GM12878 (cell line): ENCODE measurements around the gene THAP3. TPM values are rescaled to one million over a fixed set of nuclear protein-coding genes. Genes with fewer than 3 reads are reported as not detected.

Source experiments
- ATAC-seq: fragments of 200-7000 bp; cut with Tn5 transposase; 3 replicates; pipeline ENCODE4 v1.9.1; 2020; ENCODE audit warnings: mild to moderate bottlenecking, moderate library complexity
- BruUV-seq: library from RNA; stranded (reverse); fragments of 400-500 nt; replicated peaks from 2 replicates; lab custom pipeline; 2021; lab: Mats Ljungman, UMichigan
- CTCF ChIA-PET: fragments of 300-600 bp; sonication (Branson Sonifier 250); formaldehyde crosslinking; extraction: SDS; loops from one replicate; lab custom pipeline; 2021; ENCODE audit warnings: inconsistent platforms; lab: Yijun Ruan, JAX
- POLR2A ChIA-PET: fragments of 350-600 bp; formaldehyde crosslinking; extraction: SDS; loops from one replicate; lab custom pipeline; 2021; ENCODE audit warnings: inconsistent platforms; lab: Charles Lee
- RAD21 ChIA-PET: fragments of 300-600 bp; sonication (Branson Sonifier 250); formaldehyde crosslinking; loops from one replicate; lab custom pipeline; 2023; ENCODE audit warnings: antibody characterized with exemption; ENCODE audit not compliant: unreplicated experiment; lab: Charles Lee
- SMC1A ChIA-PET: fragments of 300-600 bp; sonication (Branson Sonifier 250); formaldehyde crosslinking; loops from one replicate; lab custom pipeline; 2023; ENCODE audit not compliant: unreplicated experiment, uncharacterized antibody; lab: Charles Lee
- DNase-seq: peaks from one replicate; pipeline ENCODE4 v3.0.0-alpha.2; 2011; ENCODE audit warnings: low read depth, low spot score
- FAIRE-seq: peaks from 3 replicates; lab custom pipeline; 2011; peaks lifted over from hg19 to GRCh38; lab: Jason Lieb, UNC
- H2AFZ ChIP-seq: 2 replicates; pipeline ENCODE4 v1.6.0; 2011; ENCODE audit warnings: low read depth, low read length, control low read depth; ENCODE audit not compliant: control insufficient read depth
- H3K27ac ChIP-seq: 2 replicates; pipeline ENCODE4 v1.5.1; 2011; ENCODE audit warnings: control low read depth; ENCODE audit not compliant: control insufficient read depth, insufficient read depth
- H3K27me3 ChIP-seq, 2 experiments: replicated peaks in 1 of 2; 2 replicates each; pipeline versions ENCODE4 v1.6.0 to v1.6.1; 2011; ENCODE audit warnings: low read length in 1 of 2; ENCODE audit not compliant: control insufficient read depth in 2 of 2, insufficient read depth in 2 of 2
- H3K36me3 ChIP-seq, 2 experiments: 2 replicates each; pipeline ENCODE4 v1.5.1; 2011; ENCODE audit warnings: low read length in 1 of 2; ENCODE audit not compliant: control insufficient read depth in 2 of 2, insufficient read depth in 2 of 2
- H3K4me1 ChIP-seq: 2 replicates; pipeline ENCODE4 v1.6.1; 2011; ENCODE audit warnings: mild to moderate bottlenecking, low read length, moderate library complexity, mixed read lengths; ENCODE audit not compliant: control insufficient read depth, insufficient read depth
- H3K4me2 ChIP-seq: 2 replicates; pipeline ENCODE4 v1.6.0; 2011; ENCODE audit warnings: control low read depth; ENCODE audit not compliant: control insufficient read depth, insufficient read depth
- H3K4me3 ChIP-seq: fragments of 200-600 bp; sonication (generic); 2 replicates; pipeline ENCODE4 v1.5.1; 2016
- H3K79me2 ChIP-seq: 2 replicates; pipeline ENCODE4 v1.6.0; 2011; ENCODE audit warnings: low read length; ENCODE audit not compliant: control insufficient read depth, insufficient read depth
- H3K9ac ChIP-seq: 2 replicates; pipeline ENCODE4 v1.8.0; 2011; ENCODE audit warnings: low read length, control low read depth, mixed read lengths; ENCODE audit not compliant: control insufficient read depth, insufficient read depth
- H3K9me3 ChIP-seq: replicated peaks from 3 replicates; pipeline ENCODE4 v1.5.1; 2011; ENCODE audit warnings: mild to moderate bottlenecking, low read length; ENCODE audit not compliant: control insufficient read depth, insufficient read depth
- H4K20me1 ChIP-seq: 2 replicates; pipeline ENCODE4 v1.6.0; 2011; ENCODE audit not compliant: control insufficient read depth, insufficient read depth
- ATF3 ChIP-seq: IDR thresholded peaks from 2 replicates; pipeline ENCODE4 v1.6.1; 2011; ENCODE audit warnings: low read depth, mild to moderate bottlenecking, low read length, moderate library complexity, borderline replicate concordance; ENCODE audit errors: extremely low read depth
- ATF7 ChIP-seq: fragments of 450-650 bp; IDR thresholded peaks from 2 replicates; pipeline ENCODE4 v1.6.1; 2016; ENCODE audit warnings: low read depth, mild to moderate bottlenecking
- CEBPB ChIP-seq, 2 experiments: fragments of 150-350 bp in 1 of 2; IDR thresholded peaks; 2 replicates each; pipeline ENCODE4 v1.6.1; 2012 to 2014; ENCODE audit warnings: low read depth in 2 of 2, low read length in 2 of 2, borderline replicate concordance in 1 of 2, inconsistent platforms in 1 of 2
- CTCF ChIP-seq, 3 experiments: IDR thresholded peaks in 2 of 3; conservative IDR thresholded peaks in 1 of 3; 2 replicates each; pipeline ENCODE4 v1.5.1; 2011; ENCODE audit warnings: low read depth in 3 of 3, low read length in 3 of 3, mild to moderate bottlenecking in 3 of 3, control low read depth in 2 of 3, moderate library complexity in 2 of 3, inconsistent platforms in 1 of 3, mixed read lengths in 1 of 3; ENCODE audit not compliant: control insufficient read depth in 2 of 3, insufficient read depth in 1 of 3; ENCODE audit errors: extremely low read depth in 1 of 3
- E2F4 ChIP-seq: IDR thresholded peaks from 2 replicates; pipeline ENCODE4 v1.6.1; 2012; ENCODE audit warnings: low read depth, low read length, improper control_type of control experiment
- ETV6 ChIP-seq, 2 experiments: fragments of 450-650 bp in 1 of 2; IDR thresholded peaks in 1 of 2; conservative IDR thresholded peaks in 1 of 2; 2 replicates each; pipeline ENCODE4 v1.6.1; 2014; ENCODE audit warnings: antibody characterized with exemption in 1 of 2, borderline replicate concordance in 1 of 2, low read depth in 1 of 2, mild to moderate bottlenecking in 1 of 2, moderate library complexity in 1 of 2
- HCFC1 ChIP-seq: fragments of 150-350 bp; IDR thresholded peaks from 2 replicates; pipeline ENCODE4 v1.6.1; 2014; ENCODE audit warnings: low read length
- HDGF ChIP-seq: fragments of 450-650 bp; IDR thresholded peaks from 2 replicates; pipeline ENCODE4 v1.6.1; 2016; ENCODE audit warnings: antibody characterized with exemption
- JUNB ChIP-seq: IDR thresholded peaks from 2 replicates; pipeline ENCODE4 v1.6.1; 2016; ENCODE audit warnings: antibody characterized with exemption, mild to moderate bottlenecking
- JUND ChIP-seq: IDR thresholded peaks from 2 replicates; pipeline ENCODE4 v1.6.1; 2012; ENCODE audit warnings: low read depth, mild to moderate bottlenecking, low read length, improper control_type of control experiment, moderate library complexity
- NR2C2 ChIP-seq: IDR thresholded peaks from 2 replicates; pipeline ENCODE4 v1.6.1; 2011; ENCODE audit warnings: borderline replicate concordance, low read depth; ENCODE audit not compliant: control insufficient read depth, insufficient read length
- POLR2AphosphoS5 ChIP-seq: IDR thresholded peaks from 2 replicates; pipeline ENCODE4 v1.6.1; 2011; ENCODE audit warnings: mild to moderate bottlenecking, low read length, inconsistent platforms
- SMAD1 ChIP-seq: fragments of 450-650 bp; IDR thresholded peaks from 2 replicates; pipeline ENCODE4 v1.6.1; 2018; ENCODE audit warnings: mild to moderate bottlenecking, low read depth; ENCODE audit not compliant: partially characterized antibody
- SREBF2 ChIP-seq: IDR thresholded peaks from 2 replicates; pipeline ENCODE4 v1.6.1; 2012; ENCODE audit warnings: mild to moderate bottlenecking, low read length
- ZNF217 ChIP-seq: fragments of 450-650 bp; IDR thresholded peaks from 2 replicates; pipeline ENCODE4 v1.6.1; 2017; ENCODE audit warnings: antibody characterized with exemption, mild to moderate bottlenecking
- ZNF384 ChIP-seq: IDR thresholded peaks from 2 replicates; pipeline ENCODE4 v1.6.1; 2012; ENCODE audit warnings: low read depth, mild to moderate bottlenecking, low read length, improper control_type of control experiment, borderline replicate concordance
- ZNF592 ChIP-seq: fragments of 450-650 bp; IDR thresholded peaks from 2 replicates; pipeline ENCODE4 v1.6.1; 2017; ENCODE audit warnings: mild to moderate bottlenecking, moderate library complexity
- WGBS: methylation state at CpG from one replicate; pipeline ENCODE4 v1.1.6; 2016; ENCODE audit warnings: low lambda C conversion rate; ENCODE audit not compliant: insufficient replicate concordance, insufficient coverage; ENCODE audit errors: missing lambda C conversion rate; 5-methylcytosine and 5-hydroxymethylcytosine counted together
- in situ Hi-C: fragments of 300-500 bp; cut with MboI; formaldehyde crosslinking; loops from 9 replicates; pipeline ENCODE4 v1.14.3; 2018; ENCODE audit warnings: mixed read lengths
- intact Hi-C: fragments of 100-400 bp; cut with micrococcal nuclease; formaldehyde crosslinking; loops from one replicate; pipeline ENCODE4 v1.14.2; 2022; ENCODE audit not compliant: unreplicated experiment
- polyA plus RNA-seq, 11 experiments: library from polyadenylated mRNA; depleted of rRNA in 4 of 11; unstranded in 6 of 11; stranded (reverse) in 5 of 11; fragments of >200 nt; fragmentation: Nextera tagmentation in 4 of 11; fragmentation: Illumina TruSeq in 1 of 11; extraction: Ambion mirVana in 4 of 11; extraction: Trizol in 1 of 11; gene quantifications; 1 replicate in 1 of 11; 2 replicates in 10 of 11; pipeline versions ENCODE4 v1.2.1 to v1.2.3, GENCODE V29; 2011 to 2016; ENCODE audit warnings: inconsistent platforms in 2 of 11, missing spikeins in 2 of 11, low read depth in 1 of 11
- total RNA-seq, 4 experiments: library from RNA; depleted of rRNA in 3 of 4; stranded (reverse); fragments of >200 nt in 3 of 4; fragmentation: Illumina TruSeq in 1 of 4; extraction: Trizol in 1 of 4; gene quantifications; 2 replicates each; pipeline versions ENCODE4 v1.2.1 to v1.2.3, GENCODE V29; 2013 to 2021

The THAP3 gene
- total and polyA plus RNA-seq, 10 of the 15 experiments (the other 5 are each of a cell fraction or from before 2014, with no cell fraction given): 1.5 to 19.5 (median 11.9) TPM

GRCh38 chr1:6660415-6661049 is 35.9 kb downstream of the THAP3 start:
- SMC1A ChIA-PET: no interaction called here
- Histone ChIP-seq H3K36me3 (peaks cover 0 to 5% of the 10 kb centered on the region in 2 experiments; a peak in 3 of 4 replicates), H3K27me3 (no peaks in the 10 kb centered on the region), H2AFZ (no peak overlapping the region), H3K4me1 (no peaks in the 10 kb centered on the region), H3K79me2 (no peaks in the 10 kb centered on the region), H3K9ac (no peak overlapping the region), H3K9me3 (no peaks in the 10 kb centered on the region), H4K20me1 (no peaks in the 10 kb centered on the region), H3K27ac (no peak overlapping the region), H3K4me2 (no peak overlapping the region), H3K4me3 (no peak overlapping the region)
- ATAC-seq: no peak
- WGBS: 94% methylated on average over 7 of the region's 7 CpGs
- intact Hi-C loops: no loop called here
- CTCF ChIA-PET: no interaction called here
- POLR2A ChIA-PET: no interaction called here
- in situ Hi-C loops: no loop called here
- DNase-seq: no peak
- no peak for FAIRE-seq
- BruUV-seq: no TSS peak
- RAD21 ChIA-PET: no interaction called here
- no peak for TF ChIP-seq HCFC1
- TF ChIP-seq JUNB: no peak
- no peak for TF ChIP-seq ZNF217
- no peak for TF ChIP-seq JUND
- no peak for TF ChIP-seq NR2C2
- TF ChIP-seq ATF3: no peak
- no peak for TF ChIP-seq E2F4
- no peak for TF ChIP-seq CEBPB (IDR thresholded peaks at IDR 0.05; ENCODE audit: borderline replicate concordance in 1 of 2, low read depth in 2 of 2, low read length in 2 of 2)
- no peak for TF ChIP-seq SMAD1
- no peak for TF ChIP-seq ZNF384
- no peak for TF ChIP-seq ETV6 (conservative IDR thresholded peaks at IDR 0.05 in 1 of 2, IDR thresholded peaks at IDR 0.05 in 1 of 2; ENCODE audit: borderline replicate concordance in 1 of 2, low read depth in 1 of 2)
- no peak for TF ChIP-seq SREBF2
- no peak for TF ChIP-seq ATF7
- TF ChIP-seq ZNF592: no peak
- no peak for TF ChIP-seq CTCF (IDR thresholded peaks at IDR 0.05 in 2 of 3, conservative IDR thresholded peaks at IDR 0.05 in 1 of 3; ENCODE audit: control insufficient read depth in 2 of 3, extremely low read depth in 1 of 3, insufficient read depth in 1 of 3, low read depth in 3 of 3, low read length in 3 of 3)
- no peak for TF ChIP-seq HDGF
- no peak for TF ChIP-seq POLR2AphosphoS5
